Lung (tissue), 12 donors: ENCODE results near the gene DCTD. TPM values are rescaled to one million over a fixed set of nuclear protein-coding genes. Genes with fewer than 3 reads are reported as not detected.

Source experiments
- ATAC-seq: fragments of 200-7000 bp; cut with Tn5 transposase; one replicate; pipeline ENCODE4 v1.9.1; 2020; ENCODE audit warnings: moderate number of reproducible peaks; ENCODE audit not compliant: insufficient read depth, low FRiP score
- DNase-seq, 3 donors: peaks; one replicate each; pipeline ENCODE4 v3.0.0-alpha.2; 2013 to 2017
- H3K27ac ChIP-seq, 2 donors: one replicate each; pipeline ENCODE4 v1.5.1; 2013; ENCODE audit warnings: mild to moderate bottlenecking in 2 of 2, moderate library complexity in 2 of 2, control low read depth in 1 of 2, inconsistent platforms in 1 of 2, low read depth in 1 of 2, low read length in 1 of 2
- H3K27me3 ChIP-seq, 3 donors: one replicate each; pipeline ENCODE4 v1.5.1; 2013; ENCODE audit warnings: low read length in 2 of 3; ENCODE audit not compliant: control insufficient read depth in 3 of 3, insufficient read depth in 3 of 3
- H3K36me3 ChIP-seq, 4 donors: one replicate each; pipeline ENCODE4 v1.5.1; 2013; ENCODE audit warnings: low read length in 4 of 4, mild to moderate bottlenecking in 1 of 4, moderate library complexity in 1 of 4; ENCODE audit not compliant: control insufficient read depth in 4 of 4, insufficient read depth in 4 of 4
- H3K4me1 ChIP-seq, 5 donors: one replicate each; pipeline ENCODE4 v1.5.1; 2013; ENCODE audit warnings: low read length in 5 of 5, mild to moderate bottlenecking in 2 of 5, moderate library complexity in 1 of 5; ENCODE audit not compliant: control insufficient read depth in 5 of 5, insufficient read depth in 5 of 5
- H3K4me3 ChIP-seq: one replicate; pipeline ENCODE4 v1.5.1; 2013; ENCODE audit warnings: mild to moderate bottlenecking, control low read depth, moderate library complexity
- H3K9ac ChIP-seq, 2 donors: one replicate each; pipeline ENCODE4 v1.5.1; 2013; ENCODE audit warnings: low read length in 2 of 2, control low read depth in 1 of 2; ENCODE audit not compliant: insufficient read depth in 1 of 2
- H3K9me3 ChIP-seq, 4 donors: one replicate each; pipeline ENCODE4 v1.5.1; 2013; ENCODE audit warnings: low read length in 3 of 4, mild to moderate bottlenecking in 1 of 4, moderate library complexity in 1 of 4; ENCODE audit not compliant: control insufficient read depth in 4 of 4, insufficient read depth in 3 of 4
- CTCF ChIP-seq: IDR thresholded peaks from 2 replicates; pipeline ENCODE4 v1.5.1; 2012; ENCODE audit warnings: mild to moderate bottlenecking; ENCODE audit errors: control extremely low read depth, extremely low read depth
- WGBS, 2 donors: extraction: QIAGEN DNeasy Blood & Tissue Kit; methylation state at CpG; one replicate each; pipeline ENCODE4 v1.1.7; 2013; 5-methylcytosine and 5-hydroxymethylcytosine counted together
- polyA plus RNA-seq, 2 donors: library from polyadenylated mRNA; stranded (reverse); fragments of 200-250 nt; gene quantifications; one replicate each; pipeline ENCODE4 v1.2.1, GENCODE V29; 2013
- total RNA-seq, 2 donors: library from RNA; depleted of rRNA in 1 of 2; stranded (reverse); fragments of >200 nt in 1 of 2; gene quantifications; one replicate each; pipeline ENCODE4 v1.2.1, GENCODE V29; 2014 to 2021
- donor health status: control.
- donor health status: control.
- donor health status: Bipolar disorder and iron deficiency.
- donor health status: healthy.
- donor health status: DM: yes; HTN: yes; CAD: no.

DCTD gene
- total and polyA plus RNA-seq, 4 donors, result 52.6 to 80.4 (median 68.3) TPM

- Histone ChIP-seq H3K9me3 (peaks cover 0 to 3% (median 0%) of the 10 kb centered on the region in 4 donors), H3K4me3 (no peak overlapping the region), H3K4me1 (no peaks in the 10 kb centered on the region), H3K27me3 (no peaks in the 10 kb centered on the region), H3K36me3 (peaks cover 0 to 8% (median 0%) of the 10 kb centered on the region in 4 donors), H3K9ac (no peak overlapping the region), H3K27ac (no peak overlapping the region)
- 40 to 68% methylated on average over 12 of the region's 12 CpGs for WGBS, 2 donors
- ATAC-seq, result no peak
- DNase-seq, result no peak
- TF ChIP-seq CTCF, result no peak
These were observed 42.9 kb downstream of the DCTD start for GRCh38 chr4:182874304-182874751.

GRCh38 chr4:182873726-182874125, 43.5 kb downstream of the DCTD start:
- ATAC-seq (no peak), DNase-seq (no peak)
- H3K36me3 ChIP-seq, result peaks cover 0 to 8% (median 0%) of the 10 kb centered on the region in 4 donors
- H3K9ac ChIP-seq, result no peak overlapping the region
- no peak overlapping the region for H3K4me3 ChIP-seq
- H3K27me3 ChIP-seq, result no peaks in the 10 kb centered on the region
- 97 to 98% methylated on average over 13 of the region's 13 CpGs for WGBS, 2 donors
- H3K4me1 ChIP-seq, result no peaks in the 10 kb centered on the region
- peaks cover 0 to 3% (median 0%) of the 10 kb centered on the region in 4 donors for H3K9me3 ChIP-seq
- H3K27ac ChIP-seq, result no peak overlapping the region
- TF ChIP-seq CTCF, result no peak

- peaks cover 0 to 8% (median 0%) of the 10 kb centered on the region in 4 donors for H3K36me3 ChIP-seq
- H3K4me3 ChIP-seq, result no peak overlapping the region
- ATAC-seq (no peak), DNase-seq (no peak)
- no peak for TF ChIP-seq CTCF
- no peaks in the 10 kb centered on the region for H3K4me1 ChIP-seq
- peaks cover 0 to 3% (median 0%) of the 10 kb centered on the region in 4 donors for H3K9me3 ChIP-seq
- H3K27ac ChIP-seq, result no peak overlapping the region
- H3K27me3 ChIP-seq, result no peaks in the 10 kb centered on the region
- 98% methylated on average over 15 of the region's 15 CpGs for WGBS, 2 donors
- H3K9ac ChIP-seq, result no peak overlapping the region
These were observed 43.9 kb downstream of the DCTD start for GRCh38 chr4:182873289-182873688.

- WGBS, 2 donors, result 92 to 93% methylated on average over 13 of the region's 13 CpGs
These were observed 44.3 kb downstream of the DCTD start for GRCh38 chr4:182872886-182873285.

More at GRCh38 chr4:182872886-182873285, 44.3 kb downstream of the DCTD start:
- TF ChIP-seq CTCF, result no peak
- Histone ChIP-seq H3K4me1 (no peaks in the 10 kb centered on the region), H3K27me3 (no peaks in the 10 kb centered on the region), H3K4me3 (no peak overlapping the region), H3K36me3 (peaks cover 0 to 8% (median 0%) of the 10 kb centered on the region in 4 donors), H3K27ac (no peak overlapping the region), H3K9me3 (peaks cover 0 to 3% (median 0%) of the 10 kb centered on the region in 4 donors), H3K9ac (no peak overlapping the region)
- ATAC-seq, result no peak
- DNase-seq, result no peak
